ENCODE results near the gene CCR7. TPM values are rescaled to one million over a fixed set of nuclear protein-coding genes. Genes with fewer than 3 reads are reported as not detected.

CCR7 gene
- total RNA-seq, 4 donors from 2014 or later, result 0.33 TPM; not detected in 3

- H3K4me1 ChIP-seq, result peaks cover 89 to 97% (median 94%) of the 10 kb centered on the region in 4 donors
- no peak overlapping the region for H3K4me3 ChIP-seq
- intact Hi-C loops (cut with DNase I), result no loop called here
- TF ChIP-seq POLR2AphosphoS5 (IDR thresholded peaks at IDR 0.05), result no peak
- no peak for TF ChIP-seq POLR2A (IDR thresholded peaks at IDR 0.05; ENCODE audit: low read depth)
- no peak for TF ChIP-seq EP300 (IDR thresholded peaks at IDR 0.05)
- TF ChIP-seq, protein P1, sequence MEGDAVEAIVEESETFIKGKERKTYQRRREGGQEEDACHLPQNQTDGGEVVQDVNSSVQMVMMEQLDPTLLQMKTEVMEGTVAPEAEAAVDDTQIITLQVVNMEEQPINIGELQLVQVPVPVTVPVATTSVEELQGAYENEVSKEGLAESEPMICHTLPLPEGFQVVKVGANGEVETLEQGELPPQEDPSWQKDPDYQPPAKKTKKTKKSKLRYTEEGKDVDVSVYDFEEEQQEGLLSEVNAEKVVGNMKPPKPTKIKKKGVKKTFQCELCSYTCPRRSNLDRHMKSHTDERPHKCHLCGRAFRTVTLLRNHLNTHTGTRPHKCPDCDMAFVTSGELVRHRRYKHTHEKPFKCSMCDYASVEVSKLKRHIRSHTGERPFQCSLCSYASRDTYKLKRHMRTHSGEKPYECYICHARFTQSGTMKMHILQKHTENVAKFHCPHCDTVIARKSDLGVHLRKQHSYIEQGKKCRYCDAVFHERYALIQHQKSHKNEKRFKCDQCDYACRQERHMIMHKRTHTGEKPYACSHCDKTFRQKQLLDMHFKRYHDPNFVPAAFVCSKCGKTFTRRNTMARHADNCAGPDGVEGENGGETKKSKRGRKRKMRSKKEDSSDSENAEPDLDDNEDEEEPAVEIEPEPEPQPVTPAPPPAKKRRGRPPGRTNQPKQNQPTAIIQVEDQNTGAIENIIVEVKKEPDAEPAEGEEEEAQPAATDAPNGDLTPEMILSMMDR (IDR thresholded peaks at IDR 0.05), result no peak
- DNase-seq (ENCODE audit: extremely low spot score), result peak; percentile 90
- H3K27me3 ChIP-seq, result no peaks in the 10 kb centered on the region
- WGBS, result 82% methylated on average over 12 of the region's 12 CpGs
- peak overlapping the region; percentile 71 to 83 (median 81) for H3K27ac ChIP-seq (replicated peaks in 1 of 4)
- no peaks in the 10 kb centered on the region for H3K36me3 ChIP-seq
- no peaks in the 10 kb centered on the region for H3K9me3 ChIP-seq
Measured at GRCh38 chr17:40552806-40553693, 12.2 kb downstream of the CCR7 start.

- 71% methylated on average over 32 of the region's 32 CpGs for WGBS
- no peaks in the 10 kb centered on the region for H3K36me3 ChIP-seq
- peaks cover 86 to 97% (median 94%) of the 10 kb centered on the region in 4 donors for H3K4me1 ChIP-seq
- H3K27ac ChIP-seq (replicated peaks in 1 of 4), result peak overlapping the region; percentile 71 to 83 (median 81)
- TF ChIP-seq POLR2AphosphoS5 (IDR thresholded peaks at IDR 0.05) (no peak), EP300 (IDR thresholded peaks at IDR 0.05) (no peak), POLR2A (IDR thresholded peaks at IDR 0.05; ENCODE audit: low read depth) (no peak)
- TF ChIP-seq, protein P1 (IDR thresholded peaks at IDR 0.05), result no peak
- intact Hi-C loops (cut with DNase I), result no loop called here
- H3K9me3 ChIP-seq, result no peaks in the 10 kb centered on the region
- H3K4me3 ChIP-seq, result no peak overlapping the region
- H3K27me3 ChIP-seq, result no peaks in the 10 kb centered on the region
- peak; percentile 91 for DNase-seq (ENCODE audit: extremely low spot score)
Measured at GRCh38 chr17:40551879-40552768, 13.1 kb downstream of the CCR7 start.

GRCh38 chr17:40551091-40551878 lies 14.0 kb downstream of the CCR7 start:
- intact Hi-C loops (cut with DNase I), result no loop called here
- TF ChIP-seq, protein P1 (IDR thresholded peaks at IDR 0.05), result no peak
- TF ChIP-seq POLR2AphosphoS5 (IDR thresholded peaks at IDR 0.05), result peak; percentile 65 to 74
- Histone ChIP-seq H3K27ac (replicated peaks in 1 of 4) (peak overlapping the region; percentile 71 to 83 (median 81)), H3K36me3 (no peaks in the 10 kb centered on the region), H3K27me3 (no peaks in the 10 kb centered on the region), H3K4me3 (no peak overlapping the region), H3K4me1 (peaks cover 79 to 91% (median 87%) of the 10 kb centered on the region in 4 donors), H3K9me3 (no peaks in the 10 kb centered on the region)
- peak; percentile 95 for DNase-seq (ENCODE audit: extremely low spot score)
- 71% methylated on average over 6 of the region's 6 CpGs for WGBS

DNA sequence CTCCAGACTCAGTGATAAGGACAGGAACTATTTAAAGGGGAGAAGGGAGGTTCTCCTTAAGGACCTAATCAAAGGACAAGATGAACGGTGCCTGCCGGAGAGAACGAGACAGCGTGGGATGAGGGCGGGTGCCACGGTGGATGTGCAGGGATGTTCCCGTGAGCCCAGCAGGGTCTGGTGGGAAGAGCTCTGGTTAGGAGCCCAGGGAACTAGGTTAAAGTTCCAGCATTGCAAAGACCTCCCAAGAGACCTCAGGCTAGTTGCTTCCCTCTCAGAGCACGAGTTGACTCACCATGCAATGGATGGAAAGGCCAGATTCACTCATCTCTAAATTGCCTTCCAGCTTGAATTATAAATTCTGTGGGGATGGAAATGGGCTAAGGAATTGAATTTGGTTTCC lies 14.7 kb downstream of the CCR7 start:
- H3K9me3 ChIP-seq, result no peaks in the 10 kb centered on the region
- H3K27me3 ChIP-seq, result no peaks in the 10 kb centered on the region
- TF ChIP-seq, protein P1 (IDR thresholded peaks at IDR 0.05), result no peak
- TF ChIP-seq POLR2A (IDR thresholded peaks at IDR 0.05; ENCODE audit: low read depth) (no peak), EP300 (IDR thresholded peaks at IDR 0.05) (no peak), POLR2AphosphoS5 (IDR thresholded peaks at IDR 0.05) (peak; percentile 19 to 62)
- DNase-seq (ENCODE audit: extremely low spot score), result peak; percentile 88
- WGBS, result 83% methylated on average over 8 of the region's 8 CpGs
- no peaks in the 10 kb centered on the region for H3K36me3 ChIP-seq
- H3K27ac ChIP-seq (replicated peaks in 1 of 4), result peak overlapping the region; percentile 71 to 83 (median 79)
- peaks cover 76 to 85% (median 80%) of the 10 kb centered on the region in 4 donors for H3K4me1 ChIP-seq
- no peak overlapping the region for H3K4me3 ChIP-seq
- intact Hi-C loops (cut with DNase I), result no loop called here

All from esophagus muscularis mucosa (tissue), 4 donors.